ENCODE measurements around the gene MTCH1. TPM values are rescaled to one million over a fixed set of nuclear protein-coding genes. Genes with fewer than 3 reads are reported as not detected.
A peak's percentile ranks its signal among the peaks of the same experiment; 100 is the strongest.

Gene MTCH1
- total and polyA plus RNA-seq, 2 donors (not counting 1 experiment from before 2014, with no cell fraction given) = 91.7 to 150 TPM

DNA sequence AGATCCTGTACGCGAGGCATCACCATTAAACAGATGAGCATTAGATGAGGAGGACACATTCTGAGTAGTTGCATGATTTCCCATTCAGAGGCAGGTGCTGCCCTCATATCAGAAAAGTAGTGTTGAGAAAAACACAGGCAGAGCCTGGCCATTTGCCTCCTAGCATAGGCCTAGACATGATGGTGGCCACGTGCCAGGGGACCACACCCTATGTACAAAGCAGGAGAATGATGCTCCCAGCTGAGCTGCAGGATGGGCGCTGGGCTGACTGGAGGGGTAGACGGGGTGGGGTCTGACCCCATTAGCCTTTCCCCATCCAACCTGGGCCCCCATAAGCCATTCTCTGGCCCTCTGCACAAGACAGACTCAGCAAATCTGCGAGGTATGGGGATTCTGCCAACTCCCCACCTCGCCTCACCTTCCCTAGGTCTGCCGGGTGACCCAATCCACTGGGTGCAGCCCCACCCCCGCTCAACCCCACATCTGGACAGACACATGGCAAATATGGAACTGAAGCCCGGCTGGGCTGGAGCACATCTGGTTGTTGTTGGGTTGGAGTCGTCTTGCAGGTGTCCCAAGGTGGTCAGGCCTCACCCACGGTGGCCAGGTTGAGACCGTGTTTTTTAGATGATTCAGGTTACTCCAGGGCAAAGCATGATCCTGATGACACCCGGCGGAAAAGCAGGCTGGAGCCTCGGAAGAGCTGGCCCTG is 17.6 kb downstream of the MTCH1 start:
- H3K4me1 ChIP-seq (ENCODE audit: control insufficient read depth in 2 of 2, insufficient read depth in 2 of 2, low read length in 2 of 2) = peaks cover 14 to 17% of the 10 kb centered on the region in 2 donors
- no peaks in the 10 kb centered on the region for H3K27me3 Mint-ChIP-seq
- H2AFZ ChIP-seq (ENCODE audit: insufficient read depth, low read depth, low read length, poor library complexity, severe bottlenecking) = no peak overlapping the region
- ATAC-seq (ENCODE audit: low read depth) = no peak
- peaks cover 19% of the 10 kb centered on the region for H3K4me1 Mint-ChIP-seq
- H3K36me3 ChIP-seq (replicated peaks in 1 of 2; ENCODE audit: control extremely low read depth in 1 of 2, control insufficient read depth in 1 of 2, extremely low read depth in 1 of 2, insufficient read depth in 2 of 2, low read length in 1 of 2) = peaks cover 2 to 66% of the 10 kb centered on the region in 2 experiments
- no peaks in the 10 kb centered on the region for H3K9me3 ChIP-seq (ENCODE audit: control extremely low read depth in 1 of 3, control insufficient read depth in 2 of 3, insufficient read depth in 1 of 3, low read length in 2 of 3)
- H4K20me1 ChIP-seq (ENCODE audit: control insufficient read depth, insufficient read depth, low read length, poor library complexity, severe bottlenecking) = no peaks in the 10 kb centered on the region
- no peak overlapping the region for H3K4me3 Mint-ChIP-seq
- CTCF ChIA-PET = no interaction called here
- H3K79me2 ChIP-seq (ENCODE audit: control insufficient read depth, insufficient read depth, low read length) = no peaks in the 10 kb centered on the region
- H3K27me3 ChIP-seq (replicated peaks in 1 of 4; ENCODE audit: control extremely low read depth in 1 of 4, control insufficient read depth in 3 of 4, insufficient read depth in 4 of 4, low read length in 3 of 4) = no peaks in the 10 kb centered on the region
- H3K9ac ChIP-seq (ENCODE audit: low read length) = no peak overlapping the region
- H3K27ac Mint-ChIP-seq = peak overlapping the region; percentile 41
- 97% methylated on average over 16 of the region's 16 CpGs for WGBS (ENCODE audit: insufficient coverage)
- H3K4me2 ChIP-seq (replicated peaks; ENCODE audit: low read depth, low read length, poor library complexity, severe bottlenecking) = no peak overlapping the region
- no peak for DNase-seq
- POLR2A ChIA-PET = interaction anchor here (0.7 kb wide), 1 partner anchor 293 kb away, joined by 3 read pairs; no protein-coding TSS in a partner anchor
- no peak for TF ChIP-seq EZH2 (IDR thresholded peaks at IDR 0.05; ENCODE audit: borderline replicate concordance, insufficient read depth, low read depth, low read length, poor library complexity, severe bottlenecking)
- TF ChIP-seq, protein P1, sequence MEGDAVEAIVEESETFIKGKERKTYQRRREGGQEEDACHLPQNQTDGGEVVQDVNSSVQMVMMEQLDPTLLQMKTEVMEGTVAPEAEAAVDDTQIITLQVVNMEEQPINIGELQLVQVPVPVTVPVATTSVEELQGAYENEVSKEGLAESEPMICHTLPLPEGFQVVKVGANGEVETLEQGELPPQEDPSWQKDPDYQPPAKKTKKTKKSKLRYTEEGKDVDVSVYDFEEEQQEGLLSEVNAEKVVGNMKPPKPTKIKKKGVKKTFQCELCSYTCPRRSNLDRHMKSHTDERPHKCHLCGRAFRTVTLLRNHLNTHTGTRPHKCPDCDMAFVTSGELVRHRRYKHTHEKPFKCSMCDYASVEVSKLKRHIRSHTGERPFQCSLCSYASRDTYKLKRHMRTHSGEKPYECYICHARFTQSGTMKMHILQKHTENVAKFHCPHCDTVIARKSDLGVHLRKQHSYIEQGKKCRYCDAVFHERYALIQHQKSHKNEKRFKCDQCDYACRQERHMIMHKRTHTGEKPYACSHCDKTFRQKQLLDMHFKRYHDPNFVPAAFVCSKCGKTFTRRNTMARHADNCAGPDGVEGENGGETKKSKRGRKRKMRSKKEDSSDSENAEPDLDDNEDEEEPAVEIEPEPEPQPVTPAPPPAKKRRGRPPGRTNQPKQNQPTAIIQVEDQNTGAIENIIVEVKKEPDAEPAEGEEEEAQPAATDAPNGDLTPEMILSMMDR (IDR thresholded peaks at IDR 0.05) = no peak
- no peak overlapping the region for H3K4me3 ChIP-seq (ENCODE audit: control extremely low read depth in 1 of 5, extremely low read depth in 1 of 5, insufficient read depth in 1 of 5, low read depth in 2 of 5, low read length in 4 of 5)
- no peaks in the 10 kb centered on the region for H3K9me3 Mint-ChIP-seq (ENCODE audit: insufficient read depth)
- intact Hi-C loops (cut with micrococcal nuclease) = no loop called here
- H3K27ac ChIP-seq (ENCODE audit: low read length in 2 of 2) = no peak overlapping the region

DNA sequence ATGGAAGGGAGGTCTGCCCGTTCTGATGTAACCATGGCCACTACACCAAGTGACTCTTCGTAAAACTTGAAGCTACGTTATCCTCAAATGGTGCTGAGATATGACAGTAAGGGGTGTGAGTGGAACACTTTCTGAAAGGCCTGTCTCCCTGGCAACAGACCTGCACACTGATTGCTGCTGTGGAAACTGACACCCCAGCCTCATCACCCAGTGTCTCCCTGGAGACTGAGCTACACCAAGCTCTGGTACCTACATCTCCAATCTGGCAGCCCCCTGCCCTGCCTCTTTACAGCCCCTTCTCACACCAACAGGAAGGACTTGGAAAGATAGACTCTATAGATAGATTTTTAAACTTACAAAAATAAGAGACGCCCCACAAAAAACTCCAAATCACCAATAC is 18.2 kb downstream of the MTCH1 start:
- Histone ChIP-seq H3K4me3 (ENCODE audit: control extremely low read depth in 1 of 5, extremely low read depth in 1 of 5, insufficient read depth in 1 of 5, low read depth in 2 of 5, low read length in 4 of 5) (no peak overlapping the region), H3K4me2 (replicated peaks; ENCODE audit: low read depth, low read length, poor library complexity, severe bottlenecking) (no peak overlapping the region), H3K27me3 (replicated peaks in 1 of 4; ENCODE audit: control extremely low read depth in 1 of 4, control insufficient read depth in 3 of 4, insufficient read depth in 4 of 4, low read length in 3 of 4) (no peaks in the 10 kb centered on the region), H3K9ac (ENCODE audit: low read length) (no peak overlapping the region), H2AFZ (ENCODE audit: insufficient read depth, low read depth, low read length, poor library complexity, severe bottlenecking) (no peak overlapping the region), H3K79me2 (ENCODE audit: control insufficient read depth, insufficient read depth, low read length) (no peaks in the 10 kb centered on the region), H3K36me3 (replicated peaks in 1 of 2; ENCODE audit: control extremely low read depth in 1 of 2, control insufficient read depth in 1 of 2, extremely low read depth in 1 of 2, insufficient read depth in 2 of 2, low read length in 1 of 2) (peaks cover 2 to 59% of the 10 kb centered on the region in 2 experiments), H4K20me1 (ENCODE audit: control insufficient read depth, insufficient read depth, low read length, poor library complexity, severe bottlenecking) (no peaks in the 10 kb centered on the region), H3K4me1 (ENCODE audit: control insufficient read depth in 2 of 2, insufficient read depth in 2 of 2, low read length in 2 of 2) (peaks cover 20 to 23% of the 10 kb centered on the region in 2 donors), H3K9me3 (ENCODE audit: control extremely low read depth in 1 of 3, control insufficient read depth in 2 of 3, insufficient read depth in 1 of 3, low read length in 2 of 3) (no peaks in the 10 kb centered on the region), H3K27ac (ENCODE audit: low read length in 2 of 2) (no peak overlapping the region)
- CTCF ChIA-PET = no interaction called here
- peaks cover 26% of the 10 kb centered on the region for H3K4me1 Mint-ChIP-seq
- no peaks in the 10 kb centered on the region for H3K9me3 Mint-ChIP-seq (ENCODE audit: insufficient read depth)
- no peak overlapping the region for H3K4me3 Mint-ChIP-seq
- no peak for ATAC-seq (ENCODE audit: low read depth)
- intact Hi-C loops (cut with micrococcal nuclease) = no loop called here
- no peak for DNase-seq
- 83% methylated on average over 2 of the region's 4 CpGs for WGBS (ENCODE audit: insufficient coverage)
- POLR2A ChIA-PET = no interaction called here
- TF ChIP-seq, protein P1 (IDR thresholded peaks at IDR 0.05) = no peak
- TF ChIP-seq EZH2 (IDR thresholded peaks at IDR 0.05; ENCODE audit: borderline replicate concordance, insufficient read depth, low read depth, low read length, poor library complexity, severe bottlenecking) = no peak
- no peak overlapping the region for H3K27ac Mint-ChIP-seq
- no peaks in the 10 kb centered on the region for H3K27me3 Mint-ChIP-seq
